SKM-1 (cell line): Measurements from ENCODE around the gene TTC6.

Experiments
- DNase-seq: peaks from one replicate; lab custom pipeline; 2025; ENCODE audit not compliant: unreplicated experiment; lab: John Stamatoyannopoulos, UW

The TTC6 gene

GRCh38 chr14:37620856-37621255, 25.4 kb downstream of the TTC6 start:
- no peak for DNase-seq

- DNase-seq: no peak
These were observed 26.9 kb downstream of the TTC6 start for GRCh38 chr14:37622231-37622923.

- no peak for DNase-seq
These were observed 28.1 kb downstream of the TTC6 start for GRCh38 chr14:37623426-37623951.

GRCh38 chr14:37623971-37624370, 28.5 kb downstream of the TTC6 start:
- no peak for DNase-seq

- DNase-seq: no peak
These were observed 30.5 kb downstream of the TTC6 start for GRCh38 chr14:37625597-37626595.

- no peak for DNase-seq
These were observed 41.9 kb downstream of the TTC6 start for GRCh38 chr14:37637341-37637740.

GRCh38 chr14:37638599-37638998, 43.2 kb downstream of the TTC6 start:
- no peak for DNase-seq

GRCh38 chr14:37641117-37641516, 45.7 kb downstream of the TTC6 start:
- no peak for DNase-seq

GRCh38 chr14:37642125-37642524, 46.7 kb downstream of the TTC6 start:
- no peak for DNase-seq

- no peak for DNase-seq
These were observed 48.3 kb downstream of the TTC6 start for GRCh38 chr14:37643701-37644100.
